CD8-positive, alpha-beta memory T cell (primary cell): Measurements from ENCODE around the gene CALR3. TPM values are rescaled to one million over a fixed set of nuclear protein-coding genes. Genes with fewer than 3 reads are reported as not detected.

Experiments
- CTCF ChIA-PET: fragments of 350-600 bp; sonication (Branson Sonifier 250); formaldehyde crosslinking; loops from one replicate; lab custom pipeline; 2021; ENCODE audit warnings: antibody characterized with exemption; lab: Charles Lee
- POLR2A ChIA-PET: fragments of 350-600 bp; sonication (Branson Sonifier 250); formaldehyde crosslinking; loops from one replicate; lab custom pipeline; 2021; ENCODE audit warnings: antibody characterized with exemption; lab: Charles Lee
- DNase-seq, 5 donors: peaks; one replicate each; pipeline versions ENCODE4 v3.0.0 to v3.0.0-alpha.2; 2020 to 2022; ENCODE audit warnings: mixed read lengths in 1 of 5
- H3K27ac ChIP-seq: one replicate; pipeline ENCODE4 v1.7.0; 2013; ENCODE audit warnings: low read depth, mild to moderate bottlenecking, low read length, moderate library complexity
- H3K27me3 ChIP-seq: 2 replicates; pipeline ENCODE4 v1.7.0; 2013; ENCODE audit warnings: low read length, mild to moderate bottlenecking; ENCODE audit not compliant: insufficient read depth, poor library complexity, severe bottlenecking
- H3K36me3 ChIP-seq: 2 replicates; pipeline ENCODE4 v1.7.0; 2013; ENCODE audit warnings: mild to moderate bottlenecking, low read length, moderate library complexity; ENCODE audit not compliant: insufficient read depth
- H3K4me1 ChIP-seq: 2 replicates; pipeline ENCODE4 v1.7.0; 2013; ENCODE audit warnings: mild to moderate bottlenecking, low read length, moderate library complexity; ENCODE audit not compliant: insufficient read depth
- H3K4me3 ChIP-seq: 2 replicates; pipeline ENCODE4 v1.7.0; 2013; ENCODE audit warnings: mild to moderate bottlenecking, low read length
- H3K9me3 ChIP-seq: 2 replicates; pipeline ENCODE4 v1.7.0; 2013; ENCODE audit warnings: mild to moderate bottlenecking, low read length
- H3K27ac Mint-ChIP-seq, 8 donors: one replicate each; pipeline ENCODE4 v1.8.0; 2020 to 2021; ENCODE audit warnings: mixed read lengths in 8 of 8, mild to moderate bottlenecking in 6 of 8, inconsistent platforms in 3 of 8, moderate library complexity in 3 of 8
- H3K27me3 Mint-ChIP-seq, 2 donors: one replicate each; pipeline ENCODE4 v1.8.0; 2020 to 2021; ENCODE audit warnings: mixed read lengths in 2 of 2, mild to moderate bottlenecking in 1 of 2, moderate library complexity in 1 of 2
- H3K36me3 Mint-ChIP-seq, 3 donors: one replicate each; pipeline ENCODE4 v1.8.0; 2020 to 2021; ENCODE audit warnings: mixed read lengths in 3 of 3, inconsistent platforms in 1 of 3, mild to moderate bottlenecking in 1 of 3
- H3K4me1 Mint-ChIP-seq, 3 donors: one replicate each; pipeline ENCODE4 v1.8.0; 2020 to 2021; ENCODE audit warnings: mixed read lengths in 3 of 3, inconsistent platforms in 1 of 3, mild to moderate bottlenecking in 1 of 3
- H3K4me3 Mint-ChIP-seq, 7 donors: one replicate each; pipeline ENCODE4 v1.8.0; 2020 to 2021; ENCODE audit warnings: mixed read lengths in 7 of 7, mild to moderate bottlenecking in 6 of 7, moderate library complexity in 4 of 7, inconsistent platforms in 2 of 7
- H3K9me3 Mint-ChIP-seq, 5 donors: one replicate each; pipeline ENCODE4 v1.8.0; 2020 to 2022; ENCODE audit warnings: mixed read lengths in 5 of 5, mild to moderate bottlenecking in 3 of 5, moderate library complexity in 2 of 5, inconsistent platforms in 1 of 5
- polyA plus RNA-seq: library from polyadenylated mRNA; unstranded; fragments of 300-500 nt; fragmentation: Illumina TruSeq; gene quantifications from one replicate; pipeline ENCODE4 v1.2.3, GENCODE V29; 2021
- total RNA-seq, 2 experiments: library from RNA; stranded (reverse); gene quantifications; one replicate each; pipeline ENCODE4 v1.2.3, GENCODE V29; 2021

Gene CALR3
- total and polyA plus RNA-seq, 3 experiments from 2014 or later, result not detected

DNA sequence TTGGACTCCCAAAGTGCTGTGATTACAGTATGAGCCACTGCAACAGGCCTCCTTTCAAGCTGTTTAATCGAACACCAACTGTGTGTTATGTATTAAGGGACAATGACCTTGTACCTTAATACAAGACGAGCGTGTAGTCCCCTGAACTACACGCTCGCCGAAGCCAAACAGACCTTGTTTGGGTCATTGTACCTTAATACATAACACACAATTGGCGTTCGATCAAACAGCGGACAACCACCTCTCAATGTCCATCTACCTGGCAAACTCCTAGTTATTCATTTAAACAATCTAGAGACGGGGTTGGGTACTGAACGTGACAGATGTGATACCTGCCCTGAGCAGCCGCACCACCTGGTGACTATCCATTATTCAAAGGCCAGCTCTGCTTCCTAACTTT, 45.0 kb upstream of the CALR3 start:
- no peaks in the 10 kb centered on the region for H3K27me3 Mint-ChIP-seq

DNA sequence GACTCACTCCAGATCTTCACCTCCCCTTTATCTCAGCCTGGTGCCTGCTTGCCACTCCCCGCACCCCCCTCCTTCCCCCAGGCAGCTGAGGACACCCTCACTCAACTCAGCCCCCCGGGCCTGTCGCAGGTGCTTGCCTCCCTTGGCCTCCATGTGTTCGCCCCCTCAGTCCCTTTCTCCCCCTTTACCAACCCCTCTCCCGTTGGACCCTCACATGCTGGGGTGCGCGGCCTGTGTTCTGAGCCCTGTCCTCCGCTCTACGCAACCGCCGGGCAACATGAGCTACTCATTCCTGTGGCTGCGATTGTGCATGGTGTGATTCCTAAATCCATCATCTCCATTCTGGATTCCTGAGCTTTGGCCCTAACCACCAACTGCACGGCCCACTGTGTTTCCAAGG, 41.1 kb upstream of the CALR3 start:
- peak overlapping the region in 2 of 8 donors; percentile 66 to 74 for H3K27ac Mint-ChIP-seq
- H3K36me3 ChIP-seq, result peaks cover 29% of the 10 kb centered on the region
- no peaks in the 10 kb centered on the region for H3K9me3 Mint-ChIP-seq

More for the DNA sequence above, 45.0 kb upstream of the CALR3 start:
- H3K4me3 ChIP-seq, result peak overlapping the region; percentile 99
- no peak for DNase-seq
- no peaks in the 10 kb centered on the region for H3K9me3 Mint-ChIP-seq
- peak overlapping the region; percentile 95 for H3K27ac ChIP-seq
- ChIA-PET POLR2A (no interaction called here), CTCF (no interaction called here)
- no peaks in the 10 kb centered on the region for H3K27me3 ChIP-seq
- peak overlapping the region; percentile 85 to 98 (median 91) for H3K4me3 Mint-ChIP-seq
- H3K36me3 ChIP-seq, result peaks cover 12% of the 10 kb centered on the region
- peaks cover 36% of the 10 kb centered on the region for H3K4me1 ChIP-seq
- peak overlapping the region; percentile 78 to 96 (median 90) for H3K27ac Mint-ChIP-seq
- peaks cover 0 to 51% (median 5%) of the 10 kb centered on the region in 3 donors for H3K36me3 Mint-ChIP-seq
- peaks cover 46 to 63% (median 55%) of the 10 kb centered on the region in 3 donors for H3K4me1 Mint-ChIP-seq
- no peaks in the 10 kb centered on the region for H3K9me3 ChIP-seq

DNA sequence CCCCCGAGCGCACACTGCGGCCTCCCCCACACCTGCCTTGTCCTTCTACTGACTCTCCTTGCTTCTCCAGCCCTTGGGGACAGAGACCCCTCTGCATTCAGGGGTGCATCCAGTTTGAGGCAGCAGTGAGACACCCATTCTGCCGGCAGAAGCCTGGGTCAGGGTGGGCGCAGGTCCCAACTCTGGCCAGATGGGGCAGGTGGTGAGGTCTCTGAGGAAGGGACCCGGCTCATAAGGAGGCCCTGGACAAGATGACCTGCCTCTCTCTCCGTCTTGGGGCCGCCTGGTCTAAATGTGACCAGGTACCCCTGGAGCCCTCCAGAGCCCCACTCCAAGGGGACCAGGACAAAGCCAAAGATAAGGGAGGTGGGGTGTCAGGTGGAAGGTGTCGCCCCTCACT, 40.2 kb upstream of the CALR3 start:
- ChIA-PET POLR2A (no interaction called here), CTCF (no interaction called here)
- H3K27ac Mint-ChIP-seq, result no peak overlapping the region
- H3K4me1 Mint-ChIP-seq, result peaks cover 26 to 34% (median 30%) of the 10 kb centered on the region in 3 donors
- Histone ChIP-seq H3K9me3 (no peaks in the 10 kb centered on the region), H3K4me1 (peaks cover 21% of the 10 kb centered on the region), H3K27ac (no peak overlapping the region), H3K4me3 (no peak overlapping the region), H3K27me3 (no peaks in the 10 kb centered on the region), H3K36me3 (peaks cover 34% of the 10 kb centered on the region)
- H3K36me3 Mint-ChIP-seq, result peaks cover 0 to 85% (median 3%) of the 10 kb centered on the region in 3 donors
- H3K9me3 Mint-ChIP-seq, result no peaks in the 10 kb centered on the region
- H3K27me3 Mint-ChIP-seq, result no peaks in the 10 kb centered on the region
- DNase-seq, result no peak
- H3K4me3 Mint-ChIP-seq, result no peak overlapping the region

More for the DNA sequence above, 41.1 kb upstream of the CALR3 start:
- ChIA-PET CTCF (no interaction called here), POLR2A (no interaction called here)
- Mint-ChIP-seq H3K36me3 (peaks cover 0 to 80% (median 3%) of the 10 kb centered on the region in 3 donors), H3K27me3 (no peaks in the 10 kb centered on the region), H3K4me1 (peaks cover 31 to 40% (median 36%) of the 10 kb centered on the region in 3 donors), H3K4me3 (peak overlapping the region in 1 of 7 donors; percentile 5)
- no peak overlapping the region for H3K4me3 ChIP-seq
- no peaks in the 10 kb centered on the region for H3K27me3 ChIP-seq
- H3K4me1 ChIP-seq, result peaks cover 27% of the 10 kb centered on the region
- DNase-seq, result no peak
- no peak overlapping the region for H3K27ac ChIP-seq
- no peaks in the 10 kb centered on the region for H3K9me3 ChIP-seq

DNA sequence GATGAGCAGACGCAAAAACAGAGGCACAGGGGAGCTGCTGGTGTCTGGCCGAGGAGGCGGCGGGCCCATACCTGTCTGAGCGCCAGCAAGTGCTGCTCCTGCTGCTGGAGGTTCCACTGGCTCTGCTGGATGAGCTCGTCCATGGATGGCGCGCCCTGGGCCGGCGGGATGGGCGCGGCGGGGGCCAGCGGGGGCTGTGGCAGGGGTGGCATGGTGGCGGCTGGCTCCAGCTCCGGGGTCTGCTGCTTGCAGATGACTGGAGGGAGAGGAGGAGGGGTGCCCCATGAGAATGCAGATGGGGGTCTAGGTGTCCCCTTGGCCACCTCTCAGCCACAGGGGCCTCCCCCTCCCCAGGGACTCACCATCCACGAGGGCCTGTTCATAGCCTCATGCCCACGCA, 39.4 kb upstream of the CALR3 start:
- no peaks in the 10 kb centered on the region for H3K27me3 Mint-ChIP-seq
- H3K4me1 Mint-ChIP-seq, result peaks cover 23 to 27% (median 26%) of the 10 kb centered on the region in 3 donors
- H3K4me3 ChIP-seq, result no peak overlapping the region
- H3K9me3 ChIP-seq, result no peaks in the 10 kb centered on the region
- no peak overlapping the region for H3K4me3 Mint-ChIP-seq
- peaks cover 34% of the 10 kb centered on the region for H3K36me3 ChIP-seq
- CTCF ChIA-PET, result no interaction called here
- POLR2A ChIA-PET, result no interaction called here
- H3K27me3 ChIP-seq, result no peaks in the 10 kb centered on the region
- H3K27ac ChIP-seq, result no peak overlapping the region
- no peak for DNase-seq
- H3K36me3 Mint-ChIP-seq, result peaks cover 0 to 90% (median 3%) of the 10 kb centered on the region in 3 donors
- peaks cover 13% of the 10 kb centered on the region for H3K4me1 ChIP-seq
- no peak overlapping the region for H3K27ac Mint-ChIP-seq
- no peaks in the 10 kb centered on the region for H3K9me3 Mint-ChIP-seq

DNA sequence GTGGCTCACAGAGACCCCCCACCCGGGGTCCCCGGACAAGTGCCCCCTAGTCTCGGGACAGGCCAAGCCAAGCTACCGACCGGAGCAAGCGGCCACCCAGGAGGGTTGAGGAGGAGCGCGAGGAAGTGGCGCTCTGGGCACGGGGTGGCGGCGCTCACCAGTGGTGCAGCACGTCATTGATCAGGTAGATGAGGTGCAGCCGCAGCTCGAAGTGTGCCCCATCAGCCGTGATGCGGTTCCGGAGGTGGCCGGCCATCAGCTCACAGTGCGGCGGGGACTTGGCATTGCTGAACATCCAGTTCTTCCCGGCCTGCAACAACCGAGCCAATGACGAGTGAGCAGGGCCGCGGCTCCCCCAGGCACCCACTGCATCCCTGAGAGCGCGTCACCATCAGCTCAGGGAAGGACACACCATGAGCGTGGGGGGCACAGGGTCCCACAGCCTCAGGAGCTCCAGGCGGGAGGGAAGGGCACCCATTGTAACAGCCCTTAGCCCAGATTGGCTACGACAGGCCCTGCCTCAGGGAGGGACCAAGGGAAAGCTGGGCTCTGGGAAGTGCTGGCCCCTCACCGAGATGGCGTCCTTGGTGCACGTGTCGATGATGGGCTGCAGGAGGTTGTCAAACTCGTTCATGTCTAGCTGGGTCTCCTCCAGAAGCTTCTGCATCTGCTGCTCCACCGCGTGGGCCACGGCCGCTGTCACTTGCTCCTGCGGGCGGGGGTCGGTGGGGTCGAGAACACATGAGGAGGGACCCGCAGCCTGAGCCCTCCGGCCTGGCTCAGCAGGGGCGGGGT, 36.7 kb upstream of the CALR3 start:
- ChIA-PET CTCF (no interaction called here), POLR2A (no interaction called here)
- Mint-ChIP-seq H3K9me3 (no peaks in the 10 kb centered on the region), H3K4me1 (peaks cover 5 to 7% (median 6%) of the 10 kb centered on the region in 3 donors), H3K36me3 (peaks cover 0 to 97% (median 6%) of the 10 kb centered on the region in 3 donors), H3K27me3 (no peaks in the 10 kb centered on the region), H3K27ac (no peak overlapping the region), H3K4me3 (no peak overlapping the region)
- DNase-seq, result no peak
- H3K27me3 ChIP-seq, result no peaks in the 10 kb centered on the region
- peaks cover 39% of the 10 kb centered on the region for H3K36me3 ChIP-seq
- H3K27ac ChIP-seq, result no peak overlapping the region
- peaks cover 1% of the 10 kb centered on the region for H3K4me1 ChIP-seq
- H3K9me3 ChIP-seq, result no peaks in the 10 kb centered on the region
- H3K4me3 ChIP-seq, result no peak overlapping the region

DNA sequence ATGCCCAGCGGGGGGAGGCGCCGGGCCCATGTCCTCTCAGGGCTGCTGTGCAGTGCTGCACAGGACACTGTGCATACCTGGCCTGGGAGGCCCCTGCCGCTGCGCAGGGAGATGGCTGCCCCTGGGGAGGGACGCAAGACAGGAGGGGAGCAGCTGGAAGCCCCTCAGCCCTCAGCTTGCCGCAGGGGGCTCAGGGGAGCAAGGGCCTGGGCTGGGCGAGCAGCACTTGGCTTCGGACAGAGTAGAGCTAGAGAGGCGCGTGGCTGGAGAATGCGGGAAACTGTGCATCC, 35.4 kb upstream of the CALR3 start:
- CTCF ChIA-PET, result no interaction called here
- H3K27me3 Mint-ChIP-seq, result no peaks in the 10 kb centered on the region

DNA sequence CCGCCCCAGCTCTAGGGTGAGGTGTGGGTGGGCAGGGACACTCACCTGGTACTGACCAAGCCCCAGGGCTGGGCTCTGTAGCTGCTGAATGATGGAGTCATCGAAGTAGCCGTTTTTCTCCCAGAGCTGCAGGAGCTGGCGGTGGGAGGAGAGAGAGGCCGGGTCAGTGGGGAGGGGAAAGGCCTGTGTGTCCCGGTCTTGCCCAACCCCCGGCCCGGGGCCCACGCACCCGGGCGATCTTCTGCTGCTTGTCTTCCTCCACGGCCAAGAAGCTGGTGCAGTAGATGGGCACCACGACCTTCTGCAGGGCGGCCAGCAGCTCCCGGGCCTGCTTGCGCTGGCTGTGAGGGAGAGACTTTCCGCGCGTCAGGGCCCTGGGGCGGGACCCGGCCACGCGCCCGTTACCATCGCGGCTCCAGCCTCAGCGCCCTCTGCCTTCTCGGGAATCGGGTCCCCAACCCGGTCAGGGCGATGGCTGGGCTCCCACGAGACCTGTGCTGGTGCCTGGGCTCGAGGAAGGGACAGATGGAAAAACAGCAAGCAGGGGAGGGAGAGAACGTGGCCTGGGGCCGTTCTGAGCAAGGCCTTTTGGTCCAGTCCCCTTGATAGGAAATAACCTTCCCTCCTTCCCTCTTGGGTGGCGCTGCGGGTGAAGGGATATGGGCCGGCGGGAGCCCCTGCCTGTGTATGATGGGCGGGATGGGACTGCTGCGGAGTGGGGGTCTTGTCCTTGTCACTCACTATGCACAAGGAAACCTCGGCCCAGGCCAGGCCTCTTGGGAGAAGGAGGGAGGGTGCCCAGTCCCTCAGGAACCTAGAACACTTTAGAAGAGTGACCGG, 34.8 kb upstream of the CALR3 start:
- Histone ChIP-seq H3K9me3 (no peaks in the 10 kb centered on the region), H3K4me3 (no peak overlapping the region), H3K27me3 (no peaks in the 10 kb centered on the region), H3K27ac (no peak overlapping the region), H3K4me1 (no peaks in the 10 kb centered on the region), H3K36me3 (peaks cover 55% of the 10 kb centered on the region)
- H3K36me3 Mint-ChIP-seq, result peaks cover 0 to 93% (median 5%) of the 10 kb centered on the region in 3 donors
- ChIA-PET CTCF (no interaction called here), POLR2A (no interaction called here)
- H3K27ac Mint-ChIP-seq, result no peak overlapping the region
- DNase-seq, result no peak
- H3K4me3 Mint-ChIP-seq, result no peak overlapping the region
- no peaks in the 10 kb centered on the region for H3K27me3 Mint-ChIP-seq
- H3K4me1 Mint-ChIP-seq, result no peaks in the 10 kb centered on the region
- no peaks in the 10 kb centered on the region for H3K9me3 Mint-ChIP-seq

More for the DNA sequence above, 35.4 kb upstream of the CALR3 start:
- peaks cover 0 to 3% (median 0%) of the 10 kb centered on the region in 3 donors for H3K4me1 Mint-ChIP-seq
- Histone ChIP-seq H3K27ac (no peak overlapping the region), H3K4me1 (no peaks in the 10 kb centered on the region), H3K36me3 (peaks cover 51% of the 10 kb centered on the region), H3K9me3 (no peaks in the 10 kb centered on the region), H3K27me3 (no peaks in the 10 kb centered on the region), H3K4me3 (no peak overlapping the region)
- H3K4me3 Mint-ChIP-seq, result peak overlapping the region in 1 of 7 donors; percentile 30
- no peak for DNase-seq
- no peaks in the 10 kb centered on the region for H3K9me3 Mint-ChIP-seq
- peaks cover 0 to 94% (median 5%) of the 10 kb centered on the region in 3 donors for H3K36me3 Mint-ChIP-seq
- POLR2A ChIA-PET, result no interaction called here
- no peak overlapping the region for H3K27ac Mint-ChIP-seq
